GM10266 (cell line): Measurements from ENCODE around the gene KREMEN1.
"Not testable (repeated sequence)": the region's sequence is repeated elsewhere in the genome, so short reads cannot be mapped to it uniquely, and the experiment has no call there.

Experiments used
- DNase-seq: peaks from one replicate; pipeline ENCODE4 v3.0.0; 2012; ENCODE audit errors: extremely low spot score
- TF ChIP-seq, protein P1 (sequence below): IDR thresholded peaks from 2 replicates; pipeline ENCODE4 v1.5.1; 2012; ENCODE audit warnings: mild to moderate bottlenecking, low read depth; ENCODE audit not compliant: control insufficient read depth, insufficient read depth; ENCODE audit errors: missing control alignments

The KREMEN1 gene

DNA sequence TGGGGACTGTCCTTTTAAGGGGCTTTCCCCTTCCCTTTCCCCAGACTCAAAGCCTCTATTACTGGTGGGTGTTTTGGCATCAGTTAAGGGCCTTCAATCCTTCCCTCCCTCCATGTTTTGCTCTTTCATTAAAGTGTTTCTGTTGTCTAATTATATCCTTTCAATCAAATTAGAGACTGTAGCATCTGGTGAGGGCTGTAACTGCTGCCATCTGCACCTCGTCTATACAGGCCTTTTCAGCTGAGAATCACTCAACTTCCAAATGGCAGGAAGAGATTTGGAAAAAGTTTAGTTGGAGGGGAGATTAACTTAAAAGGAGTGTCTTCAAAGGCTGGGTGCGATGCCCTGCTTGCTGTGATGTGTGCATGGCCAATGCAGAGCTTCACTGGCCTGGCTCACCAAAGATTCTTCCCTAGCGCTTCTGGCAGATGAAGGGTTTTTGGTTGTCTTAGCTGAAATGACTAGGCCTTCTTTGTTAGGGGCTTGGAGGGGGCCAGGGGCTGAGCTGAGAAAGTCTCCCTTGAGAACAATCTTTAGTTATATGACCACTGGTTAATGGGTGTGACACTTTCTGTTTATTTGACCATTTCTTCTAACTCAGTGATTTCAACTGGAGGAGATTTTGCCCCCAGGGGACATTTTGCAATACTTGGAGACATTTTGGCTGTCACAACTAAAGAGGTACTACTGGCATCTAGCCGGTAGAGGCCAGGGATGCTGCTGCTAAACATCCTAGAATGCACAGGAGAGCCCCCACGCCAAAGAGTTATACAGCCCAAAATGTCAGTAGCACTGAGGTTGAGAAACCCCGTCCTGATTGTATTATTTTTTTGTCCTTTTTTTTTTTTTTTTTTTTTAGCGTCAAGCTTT lies 7.5 kb downstream of the KREMEN1 start:
- DNase-seq: no peak
- TF ChIP-seq, protein P1, sequence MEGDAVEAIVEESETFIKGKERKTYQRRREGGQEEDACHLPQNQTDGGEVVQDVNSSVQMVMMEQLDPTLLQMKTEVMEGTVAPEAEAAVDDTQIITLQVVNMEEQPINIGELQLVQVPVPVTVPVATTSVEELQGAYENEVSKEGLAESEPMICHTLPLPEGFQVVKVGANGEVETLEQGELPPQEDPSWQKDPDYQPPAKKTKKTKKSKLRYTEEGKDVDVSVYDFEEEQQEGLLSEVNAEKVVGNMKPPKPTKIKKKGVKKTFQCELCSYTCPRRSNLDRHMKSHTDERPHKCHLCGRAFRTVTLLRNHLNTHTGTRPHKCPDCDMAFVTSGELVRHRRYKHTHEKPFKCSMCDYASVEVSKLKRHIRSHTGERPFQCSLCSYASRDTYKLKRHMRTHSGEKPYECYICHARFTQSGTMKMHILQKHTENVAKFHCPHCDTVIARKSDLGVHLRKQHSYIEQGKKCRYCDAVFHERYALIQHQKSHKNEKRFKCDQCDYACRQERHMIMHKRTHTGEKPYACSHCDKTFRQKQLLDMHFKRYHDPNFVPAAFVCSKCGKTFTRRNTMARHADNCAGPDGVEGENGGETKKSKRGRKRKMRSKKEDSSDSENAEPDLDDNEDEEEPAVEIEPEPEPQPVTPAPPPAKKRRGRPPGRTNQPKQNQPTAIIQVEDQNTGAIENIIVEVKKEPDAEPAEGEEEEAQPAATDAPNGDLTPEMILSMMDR: no peak

DNA sequence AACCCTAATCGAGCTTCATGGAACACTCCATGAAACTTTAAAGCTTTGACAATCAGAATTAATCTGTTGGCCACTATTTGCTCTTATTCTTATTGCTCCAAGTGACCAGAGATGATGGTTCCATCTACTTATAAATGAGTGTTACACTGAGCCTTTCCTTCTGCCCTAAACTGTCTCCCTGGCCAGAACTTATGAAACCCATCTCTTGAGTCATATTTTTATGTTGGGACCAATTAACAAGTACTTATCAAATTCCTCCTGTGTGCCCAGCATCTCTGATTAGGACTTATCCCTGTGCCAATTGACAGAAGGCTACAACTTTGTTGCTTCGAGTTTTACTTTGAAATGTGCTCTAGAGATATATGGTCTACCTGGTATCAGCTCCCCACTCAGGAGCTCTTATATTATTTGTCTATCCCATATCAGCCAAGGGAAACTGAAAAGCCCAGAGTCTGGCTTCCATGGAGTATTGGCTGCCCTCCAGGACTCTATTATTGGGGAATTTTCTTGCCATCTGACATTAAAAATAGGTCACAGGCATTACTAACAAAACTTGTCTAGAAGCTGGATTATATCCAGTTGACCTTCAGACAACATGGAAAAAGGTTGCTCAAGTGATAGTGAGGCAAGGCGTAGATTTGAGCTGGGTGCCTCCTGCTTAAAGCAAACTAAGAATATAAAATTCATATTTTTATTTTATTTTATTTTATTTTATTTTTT lies 8.8 kb downstream of the KREMEN1 start:
- DNase-seq: no peak
- TF ChIP-seq, protein P1: no peak

DNA sequence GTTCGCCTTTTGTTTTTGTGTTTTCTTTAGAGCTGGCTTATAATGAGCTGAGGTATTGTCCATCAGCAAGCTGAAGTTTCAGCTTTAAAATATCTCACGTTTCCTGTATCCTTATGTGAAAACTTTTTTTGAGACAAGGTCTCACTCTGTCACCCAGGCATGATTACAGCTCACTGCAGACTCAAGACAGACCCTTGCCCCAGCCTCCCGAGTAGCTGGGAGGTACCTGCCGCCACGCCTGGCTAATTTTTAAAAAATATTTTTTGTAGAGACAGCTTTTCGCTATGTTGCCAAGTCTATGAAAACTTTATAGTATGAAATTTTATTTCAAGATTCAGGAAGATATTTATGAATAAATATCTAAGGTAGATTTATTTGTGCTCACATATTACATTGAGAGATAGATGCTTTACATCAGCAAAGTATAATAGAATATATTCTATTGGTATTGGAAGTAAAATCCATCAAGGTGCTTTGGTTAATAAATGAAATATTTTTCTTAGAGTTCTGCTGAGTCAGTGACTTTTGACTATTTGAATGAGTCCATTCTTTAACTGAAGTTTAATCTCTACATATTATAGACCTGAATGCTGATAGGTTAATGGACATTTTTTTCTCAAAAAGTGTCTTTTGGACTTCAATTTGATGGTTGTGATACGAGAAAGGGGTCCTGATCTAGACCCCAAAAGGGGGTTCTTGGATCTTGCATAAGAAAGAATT lies 10.2 kb downstream of the KREMEN1 start:
- TF ChIP-seq, protein P1: no peak

DNA sequence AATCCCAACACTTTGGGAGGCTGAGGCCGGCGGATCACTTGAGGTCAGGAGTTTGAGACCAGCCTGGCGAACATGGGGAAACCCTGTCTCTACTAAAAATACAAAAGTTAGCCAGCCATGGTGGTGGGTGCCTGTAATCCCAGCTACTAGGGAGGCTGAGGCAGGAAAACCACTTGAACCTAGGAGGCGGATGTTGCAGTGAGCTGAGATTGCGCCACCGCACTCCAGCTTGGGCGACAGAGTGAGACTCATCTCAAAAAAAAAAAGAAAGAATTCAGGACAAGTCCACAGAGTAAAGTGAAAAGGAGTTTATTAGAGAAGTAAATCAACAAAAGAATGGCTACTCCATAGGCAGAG lies 10.7 kb downstream of the KREMEN1 start:
- DNase-seq: not testable (repeated sequence)

More for the DNA sequence above, 10.2 kb downstream of the KREMEN1 start:
- DNase-seq: no peak

DNA sequence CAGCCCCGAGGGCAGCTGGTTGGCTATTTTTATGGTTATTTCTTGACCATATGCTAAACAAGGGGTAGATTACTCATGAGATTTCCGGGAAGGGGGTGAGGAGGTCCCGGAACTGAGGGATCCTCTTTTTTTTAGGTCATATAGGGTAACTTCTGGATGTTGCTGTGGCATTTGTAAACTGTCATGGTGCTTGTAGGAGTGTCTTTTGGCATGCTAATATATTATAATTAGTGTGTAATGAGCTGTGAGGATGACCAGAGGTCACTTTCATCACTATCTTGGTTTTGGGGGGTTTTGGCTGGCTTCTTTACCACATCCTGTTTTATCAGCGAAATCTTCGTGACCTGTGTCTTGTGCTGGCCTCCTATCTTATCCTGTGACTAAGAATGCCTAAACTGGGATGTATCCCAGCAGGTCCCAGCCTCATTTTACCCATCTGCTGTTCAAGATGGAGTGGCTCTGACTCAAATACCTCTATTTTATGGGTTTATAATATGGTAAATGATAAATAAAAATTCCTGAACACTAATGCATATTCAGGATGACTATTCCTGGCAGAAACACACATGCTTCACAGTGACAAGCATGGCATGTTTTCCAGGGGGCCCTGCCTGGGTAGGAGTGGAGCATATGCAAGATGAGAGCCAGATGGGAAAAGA lies 11.2 kb downstream of the KREMEN1 start:
- DNase-seq: no peak
- TF ChIP-seq, protein P1: no peak

DNA sequence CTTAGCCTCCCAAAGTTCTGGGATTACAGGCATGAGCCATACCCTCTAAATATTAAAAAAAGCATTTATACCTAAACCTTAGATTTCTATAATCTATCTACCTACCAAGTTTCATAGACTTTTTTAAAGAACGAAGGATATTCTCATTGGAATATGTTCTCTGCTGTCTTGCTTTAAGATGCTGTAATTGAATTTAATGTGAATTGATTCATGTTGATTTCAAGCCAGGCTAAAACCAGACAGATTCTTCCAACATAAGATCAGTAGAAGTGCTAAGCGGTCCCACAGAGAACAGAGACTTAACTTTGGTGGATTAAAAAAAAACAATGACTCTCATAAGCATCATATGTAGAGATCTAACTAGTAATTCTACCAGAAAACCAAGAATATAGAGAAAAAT lies 14.2 kb downstream of the KREMEN1 start:
- TF ChIP-seq, protein P1: no peak
- no peak for DNase-seq

DNA sequence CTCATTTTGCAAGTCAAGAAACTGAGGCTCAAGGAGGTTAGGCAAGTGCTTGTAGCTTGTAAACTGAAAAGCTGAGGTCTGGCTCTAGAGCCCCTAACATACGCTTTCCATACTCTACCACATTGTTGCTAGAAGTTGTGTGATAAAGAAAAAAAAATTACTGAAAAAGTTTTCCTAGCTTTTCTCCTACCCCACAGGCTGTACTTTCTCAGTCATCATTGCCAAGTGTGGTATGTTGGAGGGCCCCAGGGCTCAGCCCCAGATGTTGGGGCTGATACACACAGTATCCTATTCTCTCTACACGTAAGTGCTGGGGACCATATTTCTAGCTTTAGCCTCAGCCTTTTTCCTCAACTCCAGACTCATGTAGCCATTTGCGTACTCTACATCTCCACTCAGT lies 16.0 kb downstream of the KREMEN1 start:
- TF ChIP-seq, protein P1: no peak
- DNase-seq: no peak
